ENCODE results near the gene LAMA1. TPM values are rescaled to one million over a fixed set of nuclear protein-coding genes. Genes with fewer than 3 reads are reported as not detected.

The LAMA1 gene
- total RNA-seq, 1 donor from 2014 or later: not detected

GRCh38 chr18:7004009-7004408 is 113.6 kb downstream of the LAMA1 start:
- no peak for TF ChIP-seq CTCF (IDR thresholded peaks at IDR 0.05; ENCODE audit: borderline replicate concordance)
- intact Hi-C loops (cut with micrococcal nuclease): no loop called here
- Histone ChIP-seq H3K4me3 (no peak overlapping the region), H3K27ac (replicated peaks) (no peak overlapping the region), H3K36me3 (no peaks in the 10 kb centered on the region), H3K27me3 (ENCODE audit: low read depth) (peaks cover 52% of the 10 kb centered on the region), H3K9me3 (replicated peaks) (no peaks in the 10 kb centered on the region), H3K4me1 (no peaks in the 10 kb centered on the region)
- DNase-seq: no peak

DNA sequence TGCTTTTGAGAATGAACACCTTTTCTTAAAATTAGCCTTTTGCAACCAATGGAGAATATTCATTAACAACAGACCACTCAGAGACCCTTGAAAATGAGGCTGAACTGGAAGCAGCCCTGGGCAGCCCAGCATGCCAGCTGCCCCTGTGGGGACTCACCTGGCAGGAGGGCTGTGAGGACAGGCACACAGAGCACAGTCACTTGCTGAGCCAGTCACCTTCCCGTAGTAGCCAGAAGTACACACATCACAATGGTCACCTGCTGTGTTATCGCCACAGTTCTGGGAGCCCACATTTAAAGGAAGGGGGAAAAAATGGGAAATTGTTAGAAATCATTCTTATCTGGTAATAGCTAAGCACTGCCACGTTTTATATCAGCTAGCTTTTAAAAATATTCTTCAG is 115.5 kb downstream of the LAMA1 start:
- no peak for TF ChIP-seq CTCF (IDR thresholded peaks at IDR 0.05; ENCODE audit: borderline replicate concordance)
- Histone ChIP-seq H3K4me1 (no peaks in the 10 kb centered on the region), H3K9me3 (replicated peaks) (no peaks in the 10 kb centered on the region), H3K27me3 (ENCODE audit: low read depth) (peaks cover 61% of the 10 kb centered on the region), H3K4me3 (no peak overlapping the region), H3K36me3 (no peaks in the 10 kb centered on the region), H3K27ac (replicated peaks) (no peak overlapping the region)
- DNase-seq: no peak
- intact Hi-C loops (cut with micrococcal nuclease): no loop called here

GRCh38 chr18:7000484-7001096 is 117.0 kb downstream of the LAMA1 start:
- DNase-seq: no peak
- Histone ChIP-seq H3K9me3 (replicated peaks) (no peaks in the 10 kb centered on the region), H3K27me3 (ENCODE audit: low read depth) (peaks cover 60% of the 10 kb centered on the region), H3K4me3 (no peak overlapping the region), H3K4me1 (no peaks in the 10 kb centered on the region), H3K27ac (replicated peaks) (no peak overlapping the region), H3K36me3 (no peaks in the 10 kb centered on the region)
- peak; percentile 45 for TF ChIP-seq CTCF (IDR thresholded peaks at IDR 0.05; ENCODE audit: borderline replicate concordance)
- intact Hi-C loops (cut with micrococcal nuclease): no loop called here

DNA sequence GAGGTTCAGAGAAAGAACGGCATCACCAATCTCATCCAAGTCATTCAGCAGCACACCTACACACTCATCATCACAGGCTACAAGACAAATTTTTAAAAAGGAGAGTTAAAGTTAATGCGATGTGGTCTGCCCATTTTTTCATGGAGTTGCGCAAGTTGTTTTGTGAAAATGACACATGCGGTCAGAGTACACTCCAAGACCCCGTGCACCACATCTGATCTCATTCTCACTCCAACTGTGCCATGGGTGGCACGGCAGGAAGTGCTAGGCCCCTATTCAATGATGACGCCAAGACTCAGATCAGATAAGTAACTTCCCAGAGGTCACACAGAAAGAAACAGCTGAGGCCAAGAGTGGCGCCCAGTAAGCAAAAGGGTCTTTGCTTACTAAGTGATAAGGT is 119.8 kb downstream of the LAMA1 start:
- no peak overlapping the region for H3K27ac ChIP-seq (replicated peaks)
- H3K27me3 ChIP-seq (ENCODE audit: low read depth): peaks cover 40% of the 10 kb centered on the region
- H3K36me3 ChIP-seq: no peaks in the 10 kb centered on the region
- intact Hi-C loops (cut with micrococcal nuclease): no loop called here
- TF ChIP-seq CTCF (IDR thresholded peaks at IDR 0.05; ENCODE audit: borderline replicate concordance): no peak
- no peak overlapping the region for H3K4me3 ChIP-seq
- no peaks in the 10 kb centered on the region for H3K4me1 ChIP-seq
- no peak for DNase-seq
- no peaks in the 10 kb centered on the region for H3K9me3 ChIP-seq (replicated peaks)

DNA sequence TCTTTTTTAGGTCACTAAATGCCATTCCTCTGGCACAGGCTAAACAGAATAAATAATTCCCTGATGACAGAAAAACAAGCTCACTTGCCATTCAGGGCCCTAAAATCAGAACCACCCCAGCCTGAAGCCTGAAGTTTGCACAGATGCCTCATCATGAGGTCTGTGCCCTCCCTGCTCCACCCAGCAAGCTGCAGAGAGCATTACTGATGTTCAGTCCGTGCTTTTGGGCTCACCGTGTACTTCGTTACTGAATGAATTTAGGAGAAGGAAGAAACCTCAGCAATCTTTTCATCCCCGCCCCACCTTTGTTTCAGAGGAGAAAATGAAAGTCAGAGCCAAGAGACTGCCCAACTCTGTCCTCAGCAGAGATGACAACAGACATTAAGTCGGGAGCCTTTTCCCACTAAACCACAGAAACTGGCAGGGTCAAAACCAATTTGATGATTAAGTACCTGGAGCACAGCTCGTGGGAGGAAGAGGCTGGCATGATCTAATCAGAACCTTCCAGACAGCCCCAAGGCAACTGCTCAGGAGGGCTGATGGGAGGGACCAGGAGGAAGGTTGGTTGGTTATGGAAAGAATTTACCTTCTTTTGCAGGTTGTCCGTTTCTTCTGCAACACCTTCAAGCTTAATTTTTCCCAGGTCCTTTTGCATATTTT is 122.7 kb downstream of the LAMA1 start:
- Histone ChIP-seq H3K9me3 (replicated peaks) (no peaks in the 10 kb centered on the region), H3K4me1 (no peaks in the 10 kb centered on the region), H3K36me3 (no peaks in the 10 kb centered on the region), H3K27ac (replicated peaks) (no peak overlapping the region), H3K4me3 (no peak overlapping the region), H3K27me3 (ENCODE audit: low read depth) (peaks cover 29% of the 10 kb centered on the region)
- DNase-seq: no peak
- TF ChIP-seq CTCF (IDR thresholded peaks at IDR 0.05; ENCODE audit: borderline replicate concordance): no peak
- intact Hi-C loops (cut with micrococcal nuclease): no loop called here
